GDM1 (cell line): Measurements from ENCODE around the gene NEMP2.
"Not testable (repeated sequence)": the region's sequence is repeated elsewhere in the genome, so short reads cannot be mapped to it uniquely, and the experiment has no call there.

Experiments used
- DNase-seq: peaks from one replicate; lab custom pipeline; 2025; lab: John Stamatoyannopoulos, UW

NEMP2 gene

DNA sequence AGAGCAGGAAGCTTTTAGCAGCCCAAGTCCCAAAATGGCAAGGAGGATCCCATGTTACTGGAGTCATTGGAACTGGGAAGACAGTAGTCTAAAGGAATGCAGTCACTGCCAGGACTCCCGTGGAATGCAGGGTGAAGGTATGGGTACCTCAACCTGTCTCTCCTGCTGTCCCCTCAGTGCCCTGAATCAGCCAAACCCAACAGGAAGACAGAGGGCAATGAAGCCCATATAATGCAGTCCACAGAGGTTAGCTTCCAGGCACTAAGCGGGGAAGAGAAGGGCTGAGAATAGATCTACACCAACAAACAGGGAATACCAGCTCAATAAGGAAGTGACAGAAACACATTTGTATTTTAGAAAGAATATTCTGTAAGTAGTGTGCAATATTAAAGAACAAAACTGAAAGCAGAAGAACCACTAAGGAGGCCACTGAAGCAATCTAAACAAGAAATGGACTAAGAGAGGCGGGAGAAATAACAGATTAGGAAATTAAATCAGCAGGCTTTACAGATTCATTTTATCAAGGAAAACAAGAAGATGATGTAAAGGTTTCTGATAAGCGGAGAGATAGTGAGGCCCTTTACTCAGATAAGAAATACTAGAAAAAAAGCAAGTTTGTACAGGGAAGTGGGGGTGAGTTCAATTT is 8.3 kb downstream of the NEMP2 start:
- no peak for DNase-seq

DNA sequence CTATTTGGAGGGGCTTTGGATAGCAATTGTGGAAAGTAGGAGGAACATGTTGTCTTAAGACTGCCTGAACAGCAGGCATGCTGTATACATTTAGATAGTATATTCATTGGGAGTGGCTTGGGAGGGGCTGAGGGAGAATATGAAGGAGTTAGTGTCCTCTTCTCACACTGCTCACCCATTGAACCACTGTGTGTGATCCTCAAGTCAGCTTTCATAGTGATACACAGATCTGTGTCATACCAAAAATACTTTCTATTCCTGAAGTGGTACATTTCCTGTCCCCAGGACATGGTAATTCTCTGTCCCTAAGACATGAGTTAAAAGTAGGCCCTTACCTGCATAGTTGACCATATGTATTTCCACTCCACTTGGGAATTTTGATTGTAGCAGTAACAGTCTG is 9.6 kb downstream of the NEMP2 start:
- no peak for DNase-seq

DNA sequence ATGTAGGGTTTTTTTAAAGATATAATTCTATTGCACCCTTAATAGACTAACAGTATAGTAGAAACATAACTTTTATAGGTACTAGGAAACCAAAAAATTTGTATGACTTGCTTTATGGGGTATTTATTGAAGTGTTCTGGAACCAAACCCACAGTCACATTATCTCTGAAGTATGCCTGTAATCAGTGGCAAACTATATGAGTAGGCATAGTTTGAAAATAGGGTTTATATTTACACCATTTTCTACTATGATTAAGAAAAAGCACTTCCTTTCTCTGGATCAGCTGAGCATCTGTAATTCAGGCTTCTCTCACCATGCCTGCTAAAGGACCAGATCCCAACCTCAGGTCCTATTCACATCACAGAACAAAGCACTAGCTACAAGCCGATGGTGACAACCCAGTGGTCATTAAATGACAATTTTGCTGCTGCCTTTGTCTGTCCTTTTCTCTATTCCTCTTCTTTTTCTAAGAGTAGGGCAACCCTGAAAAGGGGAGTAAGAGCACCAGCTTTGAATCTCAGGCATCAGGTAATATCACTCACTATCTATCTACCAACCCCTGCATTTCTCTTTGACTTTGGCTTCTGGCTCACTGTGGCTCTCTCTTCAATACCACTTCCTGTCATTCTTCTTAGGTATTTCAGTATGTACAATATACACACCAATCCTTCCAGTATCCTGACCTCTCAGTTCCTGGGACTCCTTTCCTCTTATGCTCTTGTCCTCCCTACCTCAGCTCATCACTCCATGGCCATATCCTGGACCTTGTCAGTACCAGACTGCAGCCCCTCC is 14.4 kb downstream of the NEMP2 start:
- no peak for DNase-seq

DNA sequence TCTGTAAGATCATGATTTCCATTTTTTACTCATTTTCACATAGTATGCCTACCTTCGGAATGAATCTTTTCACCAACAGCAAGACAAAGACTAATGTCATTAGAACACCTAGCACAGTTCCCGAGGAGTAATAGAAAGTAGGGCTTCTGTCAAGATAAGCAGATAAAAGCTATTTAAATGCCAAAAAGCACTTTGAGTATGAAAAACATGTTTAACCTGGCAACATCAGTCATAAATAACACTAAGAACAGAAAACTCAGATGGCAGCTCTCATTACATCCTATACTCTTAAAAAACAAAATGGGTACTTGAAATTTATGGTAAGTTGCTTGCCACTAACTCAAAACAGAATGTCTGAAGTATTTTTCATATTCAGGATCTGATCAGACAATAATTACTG is 17.1 kb downstream of the NEMP2 start:
- no peak for DNase-seq

DNA sequence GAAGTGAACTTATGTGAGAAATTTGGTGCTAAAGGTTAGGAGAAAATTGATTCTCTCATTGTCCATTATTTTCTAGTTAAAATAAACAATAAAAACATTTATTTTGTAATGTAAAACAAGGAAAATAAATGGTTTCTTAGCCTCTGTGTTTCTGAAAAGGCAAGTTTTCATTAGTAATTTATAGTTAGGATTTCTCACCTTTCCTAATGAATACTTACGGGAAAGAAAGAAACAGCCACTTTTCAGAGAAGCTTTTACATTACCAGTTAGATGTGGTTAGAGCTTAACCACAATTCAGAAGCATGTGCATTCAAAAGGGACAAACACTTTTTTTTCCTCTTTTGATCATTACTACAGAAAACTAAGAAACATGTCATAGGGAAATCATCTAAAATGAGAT is 18.8 kb downstream of the NEMP2 start:
- DNase-seq: no peak

DNA sequence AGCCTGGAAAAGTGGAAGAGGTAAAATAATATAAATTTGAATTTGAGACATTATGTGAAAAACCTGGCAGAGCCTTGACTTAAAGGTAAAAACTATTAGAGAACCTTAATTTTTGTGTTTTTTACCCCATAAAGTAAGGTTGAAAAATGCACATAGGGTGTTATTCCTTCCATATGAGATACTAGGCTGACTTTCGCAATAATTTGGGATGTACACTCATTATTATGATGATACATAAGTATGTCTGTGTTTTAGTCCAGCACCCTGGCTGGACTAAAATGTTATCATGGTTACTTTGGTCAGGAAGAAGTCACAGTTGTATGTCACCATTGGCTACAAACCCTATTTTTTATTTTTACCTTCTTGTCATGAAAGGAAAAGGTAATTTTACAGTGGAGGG is 19.8 kb downstream of the NEMP2 start:
- no peak for DNase-seq

DNA sequence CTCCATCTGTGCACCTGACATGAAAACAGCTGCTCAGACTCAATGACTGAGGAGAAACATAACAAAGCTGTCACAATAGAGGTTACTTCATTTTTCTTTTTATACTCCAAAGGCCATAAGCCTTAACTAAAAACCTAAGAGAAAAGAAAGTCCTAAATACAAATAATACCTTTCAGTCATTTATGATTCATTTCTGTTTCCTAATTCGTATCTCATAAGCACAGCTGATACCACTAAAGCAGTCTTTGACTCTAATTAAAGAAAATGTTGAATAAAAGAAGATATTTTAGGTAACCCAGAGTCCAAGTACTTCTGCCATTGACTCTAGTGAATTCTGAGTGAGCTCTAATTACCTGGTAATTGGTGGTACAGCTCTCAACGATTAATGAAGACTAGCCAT is 20.6 kb downstream of the NEMP2 start:
- no peak for DNase-seq

DNA sequence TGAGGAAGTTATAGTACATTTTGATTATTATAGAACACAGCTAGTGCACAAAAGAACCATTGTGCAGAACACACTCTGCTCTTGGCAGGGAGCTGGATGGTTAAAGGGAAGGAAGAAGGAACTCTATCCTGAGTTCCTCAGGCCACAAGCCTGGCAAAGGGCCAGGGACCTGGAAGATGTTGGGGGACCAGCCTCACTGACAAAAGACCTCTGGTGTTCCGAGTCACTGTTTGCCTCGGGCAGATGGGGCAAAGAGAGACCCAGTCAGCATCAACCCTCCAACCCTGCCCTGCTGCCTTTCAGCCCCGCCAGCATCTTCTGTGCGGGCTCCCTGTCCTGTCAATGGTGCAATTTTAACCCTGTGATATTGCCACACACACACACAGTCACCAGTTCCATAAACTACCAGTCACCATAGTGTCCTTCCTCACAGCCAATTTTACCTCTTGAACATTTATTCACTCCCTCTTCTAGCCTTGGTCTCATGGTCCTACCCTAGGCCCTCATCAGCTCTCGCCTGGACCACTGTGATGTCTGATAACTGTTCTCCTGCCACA is 21.9 kb downstream of the NEMP2 start:
- no peak for DNase-seq

DNA sequence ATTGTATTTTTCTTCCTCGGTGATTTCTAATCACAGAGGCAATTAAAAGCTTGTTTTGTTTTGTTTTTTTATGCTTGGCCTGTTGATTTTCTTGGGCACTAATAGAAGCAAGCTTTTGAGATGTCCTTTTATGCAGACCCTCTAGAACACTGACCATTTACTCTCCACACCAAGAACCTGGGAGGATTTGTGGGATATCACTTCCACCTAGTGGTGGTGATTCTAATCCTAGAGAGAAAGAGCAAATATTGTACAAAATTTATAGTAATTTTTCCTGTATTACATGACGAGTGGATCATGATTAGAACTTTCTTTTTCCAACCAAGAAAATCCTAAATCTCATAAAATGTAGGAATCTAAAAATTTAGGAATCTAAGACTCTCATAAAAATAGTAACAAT is 23.4 kb downstream of the NEMP2 start:
- DNase-seq: no peak

DNA sequence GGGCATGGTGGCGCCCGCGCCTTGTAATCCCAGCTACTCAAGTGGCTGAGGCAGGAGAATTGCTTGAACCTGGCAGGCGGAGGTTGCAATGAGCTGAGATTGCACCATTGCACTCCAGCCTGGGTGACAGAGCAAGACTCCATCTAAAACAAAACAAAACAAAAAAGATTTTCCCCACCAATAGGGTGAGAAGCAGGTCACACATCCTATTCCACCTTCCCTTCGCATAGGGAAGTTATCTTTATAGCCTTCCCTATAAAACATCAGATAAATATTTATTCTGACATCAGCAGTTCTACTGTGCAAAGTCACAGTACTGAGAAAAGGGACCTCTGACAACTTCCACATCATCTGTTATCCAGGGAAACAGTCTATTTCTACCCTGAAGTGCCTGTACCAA is 24.6 kb downstream of the NEMP2 start:
- not testable (repeated sequence) for DNase-seq

DNA sequence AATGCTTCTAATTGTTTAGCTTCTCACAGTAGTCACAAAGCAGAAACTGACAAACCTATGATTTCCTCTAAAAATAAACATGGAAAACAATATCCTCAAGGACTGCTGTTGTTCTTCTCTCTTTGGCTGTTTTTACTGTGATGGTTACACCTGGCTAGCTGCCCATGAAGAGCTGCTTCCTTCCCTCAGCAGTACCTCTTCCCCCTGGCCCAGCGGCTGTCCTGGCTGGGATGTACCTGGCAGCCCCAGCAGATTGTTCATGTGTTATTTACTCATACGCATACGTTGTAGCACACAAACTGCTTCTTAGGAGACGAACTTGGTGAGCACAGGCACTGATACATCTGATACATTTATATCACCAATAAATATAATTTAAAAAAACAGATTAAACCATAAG is 27.4 kb downstream of the NEMP2 start:
- no peak for DNase-seq

DNA sequence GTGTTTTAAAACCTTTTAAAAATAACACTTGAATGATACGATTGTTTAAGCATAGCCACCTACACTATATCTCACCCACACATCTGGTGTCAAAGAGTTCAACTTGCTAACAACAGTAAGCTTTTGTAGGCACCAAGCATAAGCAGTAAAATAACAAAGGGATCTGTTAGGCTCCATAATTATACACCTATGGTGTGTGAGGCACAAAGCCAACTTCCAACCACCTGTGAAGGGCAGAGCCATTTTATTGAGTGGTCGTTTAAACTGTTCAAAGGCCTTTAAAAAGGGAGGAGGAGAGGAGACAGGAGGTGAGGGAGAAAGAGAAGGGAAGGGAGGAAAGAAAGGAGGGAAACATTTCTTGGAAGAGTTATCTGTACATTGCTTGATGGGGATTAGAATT is 27.9 kb downstream of the NEMP2 start:
- no peak for DNase-seq

DNA sequence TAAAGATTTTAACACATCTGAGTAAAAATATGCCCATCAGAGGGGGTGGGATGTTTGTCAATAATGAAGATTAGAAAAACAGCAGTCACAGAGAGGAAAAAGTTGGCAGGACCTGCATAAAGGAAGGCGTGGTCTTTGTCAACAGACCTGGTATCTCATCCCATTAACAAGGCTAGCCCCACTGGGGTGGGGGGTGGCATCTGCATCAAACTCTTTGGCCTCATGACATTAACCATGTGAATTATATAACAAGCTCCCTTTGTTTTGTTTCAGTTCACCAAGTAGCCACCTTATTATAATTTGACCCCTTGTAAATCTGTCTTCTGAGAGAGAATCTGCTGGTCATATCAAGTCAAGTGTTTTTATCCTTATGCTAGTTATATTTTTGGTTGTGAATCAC is 28.8 kb downstream of the NEMP2 start:
- no peak for DNase-seq

DNA sequence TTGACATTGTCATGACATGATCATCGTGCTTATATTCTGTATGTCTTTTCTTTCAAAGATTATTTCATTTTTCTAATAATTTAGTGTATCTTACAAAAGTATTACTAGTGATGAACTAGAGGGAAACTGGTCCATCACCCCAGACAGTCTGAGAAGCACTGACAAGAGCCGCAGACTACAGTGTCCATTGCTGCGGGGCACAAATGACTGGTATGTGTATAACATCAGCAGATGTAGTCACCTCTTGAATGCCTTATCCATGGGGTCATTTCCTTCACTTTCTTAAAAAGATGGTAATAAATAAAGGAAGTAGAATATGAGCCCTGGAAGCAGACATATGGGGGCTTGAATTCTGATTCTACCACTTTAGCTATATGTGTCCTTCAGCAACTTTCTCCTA is 29.6 kb downstream of the NEMP2 start:
- no peak for DNase-seq

DNA sequence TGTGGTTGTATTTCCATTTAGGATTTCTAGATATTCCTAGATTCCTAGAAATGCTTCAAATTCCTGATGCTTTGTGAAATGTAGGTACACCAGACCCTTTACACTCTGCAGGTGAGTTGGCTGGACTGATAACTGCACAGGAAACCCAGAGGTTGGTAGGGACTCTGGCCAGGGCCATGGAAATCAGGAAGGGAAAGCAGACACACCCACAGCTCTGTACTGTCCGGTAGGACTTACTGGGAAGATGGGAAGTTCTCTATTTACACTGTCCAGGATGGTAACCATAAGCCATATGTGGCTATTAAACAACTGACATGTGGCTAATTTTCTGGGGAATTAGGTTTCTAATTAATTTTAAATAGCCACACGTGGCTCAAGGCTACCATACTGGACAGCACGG is 31.4 kb downstream of the NEMP2 start:
- DNase-seq: no peak

DNA sequence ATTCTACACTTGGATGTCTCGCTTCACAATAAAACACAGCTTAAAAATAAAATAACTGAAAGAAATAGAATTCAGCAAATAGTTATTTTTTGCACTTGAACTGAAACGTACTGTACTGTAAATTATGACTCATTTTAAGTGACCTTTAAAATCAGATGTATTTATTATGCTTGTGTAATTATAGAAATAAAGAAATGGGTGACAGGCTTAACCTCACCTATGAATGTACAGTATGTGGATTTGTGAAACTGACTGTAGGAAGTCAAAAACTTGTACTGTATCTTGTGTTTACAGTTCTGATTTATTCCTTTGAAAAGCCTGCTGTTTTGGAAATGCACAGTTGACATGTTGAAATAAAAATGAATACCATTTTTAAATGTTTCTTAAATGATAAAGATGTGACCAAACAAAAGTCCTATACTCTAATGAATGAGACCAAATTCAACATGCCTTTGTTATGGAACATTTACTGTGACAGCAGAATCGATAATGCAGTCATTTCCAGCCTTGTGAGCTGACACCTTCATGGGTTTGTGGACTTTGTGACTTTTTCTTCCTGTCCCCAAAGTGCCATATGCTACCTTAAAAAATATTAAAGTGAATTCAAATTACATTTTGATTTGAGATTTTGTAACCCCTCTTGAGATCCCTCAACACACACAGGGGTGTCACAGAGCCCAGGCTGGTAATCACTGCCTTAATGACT is 32.7 kb downstream of the NEMP2 start:
- no peak for DNase-seq

DNA sequence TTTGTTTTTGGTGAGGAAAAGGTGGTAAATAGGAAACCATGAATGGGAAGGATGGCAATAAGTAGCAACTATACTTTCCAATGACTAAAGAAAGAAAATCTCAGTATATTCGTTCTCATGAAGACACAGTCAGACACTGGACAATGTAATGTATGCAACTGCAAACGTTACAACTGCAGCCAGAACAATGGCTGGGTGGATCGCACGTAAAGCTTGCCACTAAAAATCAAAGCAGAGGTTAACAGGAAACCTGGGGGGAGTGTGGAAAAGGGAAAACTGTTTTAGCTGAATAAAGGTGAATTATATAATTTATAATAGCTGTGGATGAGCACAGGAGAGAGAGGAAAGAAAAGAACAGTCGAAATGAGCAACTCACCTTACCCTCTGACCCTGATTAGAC is 33.3 kb downstream of the NEMP2 start:
- no peak for DNase-seq

DNA sequence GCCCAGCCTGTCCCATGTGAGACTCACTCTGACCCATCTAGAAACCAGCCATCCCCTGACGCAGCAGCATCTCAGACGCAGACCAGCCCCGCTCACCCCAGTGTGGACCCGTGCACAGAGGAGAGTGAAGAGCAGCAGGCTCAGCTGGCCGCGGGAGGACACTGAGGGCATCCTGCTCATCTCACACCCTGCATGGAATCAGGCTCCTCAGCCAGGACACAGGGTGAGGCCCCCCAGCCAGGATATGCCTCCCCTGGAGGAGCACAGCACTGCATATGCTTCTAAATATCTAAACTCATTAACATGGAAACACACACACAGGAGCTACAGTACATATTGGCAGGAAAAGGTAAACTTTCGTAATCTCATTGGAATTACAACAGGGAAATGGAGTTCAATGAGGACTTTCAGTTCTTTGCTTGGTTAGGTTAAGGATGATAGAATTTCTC is 34.4 kb downstream of the NEMP2 start:
- no peak for DNase-seq

DNA sequence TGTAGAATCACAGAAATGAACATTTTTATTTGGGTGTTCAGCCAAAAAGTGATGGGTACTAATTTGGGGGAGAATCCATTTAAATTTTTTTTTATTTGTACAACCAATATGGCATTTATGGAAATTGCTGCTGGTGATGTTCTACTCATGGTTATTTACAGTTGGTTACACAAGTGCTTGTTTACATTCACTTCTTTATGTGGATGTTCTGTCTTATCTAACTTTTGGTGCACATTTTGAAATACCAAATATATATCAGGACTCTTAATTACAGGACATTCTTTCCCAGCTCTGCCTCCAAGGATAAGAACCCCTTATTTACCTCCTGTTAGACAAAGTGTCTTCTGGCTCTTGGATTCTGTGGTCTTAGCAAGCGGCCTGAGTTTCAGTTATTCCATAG is 35.2 kb downstream of the NEMP2 start:
- no peak for DNase-seq

DNA sequence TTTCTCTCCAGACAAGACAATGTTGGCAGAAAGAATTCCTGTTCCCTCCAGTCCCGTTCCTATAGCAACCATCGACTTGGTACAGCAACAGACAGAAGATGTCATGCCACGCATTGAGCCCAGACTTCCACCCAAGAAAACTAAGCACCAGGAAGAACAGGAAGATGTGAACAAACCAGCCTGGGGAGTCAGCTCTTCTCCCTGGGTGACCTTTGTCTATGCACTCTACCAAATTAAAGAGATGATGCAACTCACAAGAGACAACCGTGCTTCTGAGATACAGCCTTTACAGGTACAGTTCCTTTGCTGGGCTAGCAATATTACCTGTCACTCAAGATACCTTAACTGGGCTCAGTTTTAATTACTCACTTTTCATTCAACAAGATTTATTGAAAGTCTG is 37.1 kb downstream of the NEMP2 start:
- DNase-seq: no peak

DNA sequence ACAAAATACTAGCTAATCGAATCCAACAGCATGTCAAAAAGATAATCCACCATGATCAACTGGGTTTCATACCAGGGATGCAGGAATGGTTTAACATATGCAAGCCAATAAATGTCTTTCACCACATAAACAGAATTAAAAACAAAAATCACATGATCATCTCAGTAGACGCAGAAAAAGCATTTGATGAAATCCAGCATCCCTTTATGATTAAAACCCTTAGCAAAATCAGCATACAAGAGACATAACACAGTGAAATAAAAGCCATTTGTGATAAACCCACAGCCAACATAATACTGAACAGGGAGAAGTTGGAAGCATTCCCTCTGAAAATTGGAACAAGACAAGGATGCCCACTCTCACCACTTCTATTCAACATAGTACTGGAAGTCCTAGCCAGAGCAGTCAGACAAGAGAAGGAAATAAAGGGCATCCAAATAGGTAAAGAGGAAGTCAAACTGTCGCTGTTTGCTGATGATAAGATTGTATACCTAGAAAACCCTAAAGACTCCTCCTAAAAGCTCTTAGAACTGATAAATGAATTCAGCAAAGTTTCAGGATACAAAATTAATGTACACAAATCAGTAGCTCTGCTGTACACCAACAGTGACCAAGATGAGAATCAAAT is 39.8 kb downstream of the NEMP2 start:
- not testable (repeated sequence) for DNase-seq

DNA sequence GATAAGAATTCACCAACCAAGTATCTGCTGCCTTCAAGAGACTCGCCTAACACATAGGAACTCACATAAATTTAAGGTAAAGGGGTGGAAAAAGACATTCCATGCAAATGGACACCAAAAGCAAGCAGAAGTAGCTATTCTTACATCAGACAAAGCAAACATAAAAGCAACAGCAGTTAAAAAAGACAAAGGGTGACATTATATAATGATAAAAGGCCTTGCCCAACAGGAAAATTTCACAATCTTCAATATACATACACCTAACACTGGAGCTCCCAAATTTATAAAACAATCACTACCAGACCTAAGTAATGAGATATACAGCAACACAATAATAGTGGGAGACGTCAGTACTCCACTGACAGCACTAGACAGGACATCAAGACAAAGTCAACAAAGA is 41.4 kb downstream of the NEMP2 start:
- DNase-seq: no peak
